Measurements from ENCODE around the gene PKP3. TPM values are rescaled to one million over a fixed set of nuclear protein-coding genes. Genes with fewer than 3 reads are reported as not detected.
A peak's percentile ranks its signal among the peaks of the same experiment; 100 is the strongest.

The PKP3 gene
- total and polyA plus RNA-seq, 9 of the 15 experiments (the other 6 are each of a cell fraction or from before 2014, with no cell fraction given) = 0.11 to 110 (median 30.7) TPM

DNA sequence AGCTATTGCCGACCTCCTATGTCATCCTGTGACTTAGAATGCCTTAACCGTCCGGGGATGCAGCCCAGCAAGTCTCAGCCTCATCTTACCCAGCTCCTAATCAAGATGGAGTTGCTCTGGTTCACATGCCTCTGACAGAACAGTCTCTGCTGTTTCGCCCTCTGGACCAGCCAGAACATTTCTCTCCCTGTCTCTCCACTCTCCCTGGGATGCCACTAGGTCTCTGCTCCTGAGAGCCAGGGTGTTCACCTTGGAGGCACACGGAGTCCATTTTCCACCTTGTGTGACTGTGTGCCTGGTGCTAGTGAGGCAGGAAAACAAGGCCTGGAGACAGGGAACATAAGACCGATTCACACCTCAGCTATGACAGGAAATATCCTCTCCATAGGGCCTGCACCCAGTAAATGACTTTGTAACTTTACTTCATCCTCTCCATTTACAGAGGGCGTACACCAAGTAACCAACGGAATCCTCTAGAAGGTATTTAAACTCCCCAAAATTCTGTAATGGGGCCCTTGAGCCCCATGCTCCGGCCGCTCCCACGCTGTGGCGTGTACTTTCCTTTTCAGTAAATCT is 41.5 kb upstream of the PKP3 start (continued):
- TF ChIP-seq, protein P1, sequence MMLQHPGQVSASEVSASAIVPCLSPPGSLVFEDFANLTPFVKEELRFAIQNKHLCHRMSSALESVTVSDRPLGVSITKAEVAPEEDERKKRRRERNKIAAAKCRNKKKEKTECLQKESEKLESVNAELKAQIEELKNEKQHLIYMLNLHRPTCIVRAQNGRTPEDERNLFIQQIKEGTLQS (IDR thresholded peaks at IDR 0.05) = no peak
- TF ChIP-seq, protein P1 (CRISPR knock-in tag; conservative IDR thresholded peaks at IDR 0.05) = no peak
- TF ChIP-seq ZNF384 (IDR thresholded peaks at IDR 0.05; ENCODE audit: low read depth, low read length) (no peak), ZNF24 (IDR thresholded peaks at IDR 0.05) (no peak), CCNT2 (IDR thresholded peaks at IDR 0.05; ENCODE audit: borderline replicate concordance, extremely low read depth, insufficient read length, low read depth, low read length) (no peak), THRAP3 (IDR thresholded peaks at IDR 0.05; ENCODE audit: borderline replicate concordance) (no peak), PURB (CRISPR knock-in tag; IDR thresholded peaks at IDR 0.05; ENCODE audit: low read depth) (no peak), POLR2H (tag; IDR thresholded peaks at IDR 0.05; ENCODE audit: low read depth) (no peak), SREBF2 (CRISPR knock-in tag; IDR thresholded peaks at IDR 0.05) (no peak), POU5F1 (IDR thresholded peaks at IDR 0.05; ENCODE audit: borderline replicate concordance, low read depth, low read length, partially characterized antibody) (no peak), KDM1A (IDR thresholded peaks at IDR 0.05) (no peak), TCFL5 (CRISPR knock-in tag; conservative IDR thresholded peaks at IDR 0.05) (peak; percentile 92), DMBX1 (CRISPR knock-in tag; IDR thresholded peaks at IDR 0.05; ENCODE audit: borderline replicate concordance) (peak; percentile 99), ZNF507 (tag; conservative IDR thresholded peaks at IDR 0.05) (peak; percentile 58), ZNF766 (CRISPR knock-in tag; conservative IDR thresholded peaks at IDR 0.05) (peak; percentile 94), ZNF436 (CRISPR knock-in tag; IDR thresholded peaks at IDR 0.05) (no peak)
- TF ChIP-seq, protein P2, sequence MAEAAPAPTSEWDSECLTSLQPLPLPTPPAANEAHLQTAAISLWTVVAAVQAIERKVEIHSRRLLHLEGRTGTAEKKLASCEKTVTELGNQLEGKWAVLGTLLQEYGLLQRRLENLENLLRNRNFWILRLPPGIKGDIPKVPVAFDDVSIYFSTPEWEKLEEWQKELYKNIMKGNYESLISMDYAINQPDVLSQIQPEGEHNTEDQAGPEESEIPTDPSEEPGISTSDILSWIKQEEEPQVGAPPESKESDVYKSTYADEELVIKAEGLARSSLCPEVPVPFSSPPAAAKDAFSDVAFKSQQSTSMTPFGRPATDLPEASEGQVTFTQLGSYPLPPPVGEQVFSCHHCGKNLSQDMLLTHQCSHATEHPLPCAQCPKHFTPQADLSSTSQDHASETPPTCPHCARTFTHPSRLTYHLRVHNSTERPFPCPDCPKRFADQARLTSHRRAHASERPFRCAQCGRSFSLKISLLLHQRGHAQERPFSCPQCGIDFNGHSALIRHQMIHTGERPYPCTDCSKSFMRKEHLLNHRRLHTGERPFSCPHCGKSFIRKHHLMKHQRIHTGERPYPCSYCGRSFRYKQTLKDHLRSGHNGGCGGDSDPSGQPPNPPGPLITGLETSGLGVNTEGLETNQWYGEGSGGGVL (CRISPR knock-in tag; IDR thresholded peaks at IDR 0.05) = peak; percentile 90
- TF ChIP-seq, protein P3, sequence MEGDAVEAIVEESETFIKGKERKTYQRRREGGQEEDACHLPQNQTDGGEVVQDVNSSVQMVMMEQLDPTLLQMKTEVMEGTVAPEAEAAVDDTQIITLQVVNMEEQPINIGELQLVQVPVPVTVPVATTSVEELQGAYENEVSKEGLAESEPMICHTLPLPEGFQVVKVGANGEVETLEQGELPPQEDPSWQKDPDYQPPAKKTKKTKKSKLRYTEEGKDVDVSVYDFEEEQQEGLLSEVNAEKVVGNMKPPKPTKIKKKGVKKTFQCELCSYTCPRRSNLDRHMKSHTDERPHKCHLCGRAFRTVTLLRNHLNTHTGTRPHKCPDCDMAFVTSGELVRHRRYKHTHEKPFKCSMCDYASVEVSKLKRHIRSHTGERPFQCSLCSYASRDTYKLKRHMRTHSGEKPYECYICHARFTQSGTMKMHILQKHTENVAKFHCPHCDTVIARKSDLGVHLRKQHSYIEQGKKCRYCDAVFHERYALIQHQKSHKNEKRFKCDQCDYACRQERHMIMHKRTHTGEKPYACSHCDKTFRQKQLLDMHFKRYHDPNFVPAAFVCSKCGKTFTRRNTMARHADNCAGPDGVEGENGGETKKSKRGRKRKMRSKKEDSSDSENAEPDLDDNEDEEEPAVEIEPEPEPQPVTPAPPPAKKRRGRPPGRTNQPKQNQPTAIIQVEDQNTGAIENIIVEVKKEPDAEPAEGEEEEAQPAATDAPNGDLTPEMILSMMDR (IDR thresholded peaks at IDR 0.05 in 2 of 3, conservative IDR thresholded peaks at IDR 0.05 in 1 of 3; ENCODE audit: insufficient read depth in 2 of 3, low read depth in 1 of 3, low read length in 3 of 3) = no peak
- TF ChIP-seq, protein P4, sequence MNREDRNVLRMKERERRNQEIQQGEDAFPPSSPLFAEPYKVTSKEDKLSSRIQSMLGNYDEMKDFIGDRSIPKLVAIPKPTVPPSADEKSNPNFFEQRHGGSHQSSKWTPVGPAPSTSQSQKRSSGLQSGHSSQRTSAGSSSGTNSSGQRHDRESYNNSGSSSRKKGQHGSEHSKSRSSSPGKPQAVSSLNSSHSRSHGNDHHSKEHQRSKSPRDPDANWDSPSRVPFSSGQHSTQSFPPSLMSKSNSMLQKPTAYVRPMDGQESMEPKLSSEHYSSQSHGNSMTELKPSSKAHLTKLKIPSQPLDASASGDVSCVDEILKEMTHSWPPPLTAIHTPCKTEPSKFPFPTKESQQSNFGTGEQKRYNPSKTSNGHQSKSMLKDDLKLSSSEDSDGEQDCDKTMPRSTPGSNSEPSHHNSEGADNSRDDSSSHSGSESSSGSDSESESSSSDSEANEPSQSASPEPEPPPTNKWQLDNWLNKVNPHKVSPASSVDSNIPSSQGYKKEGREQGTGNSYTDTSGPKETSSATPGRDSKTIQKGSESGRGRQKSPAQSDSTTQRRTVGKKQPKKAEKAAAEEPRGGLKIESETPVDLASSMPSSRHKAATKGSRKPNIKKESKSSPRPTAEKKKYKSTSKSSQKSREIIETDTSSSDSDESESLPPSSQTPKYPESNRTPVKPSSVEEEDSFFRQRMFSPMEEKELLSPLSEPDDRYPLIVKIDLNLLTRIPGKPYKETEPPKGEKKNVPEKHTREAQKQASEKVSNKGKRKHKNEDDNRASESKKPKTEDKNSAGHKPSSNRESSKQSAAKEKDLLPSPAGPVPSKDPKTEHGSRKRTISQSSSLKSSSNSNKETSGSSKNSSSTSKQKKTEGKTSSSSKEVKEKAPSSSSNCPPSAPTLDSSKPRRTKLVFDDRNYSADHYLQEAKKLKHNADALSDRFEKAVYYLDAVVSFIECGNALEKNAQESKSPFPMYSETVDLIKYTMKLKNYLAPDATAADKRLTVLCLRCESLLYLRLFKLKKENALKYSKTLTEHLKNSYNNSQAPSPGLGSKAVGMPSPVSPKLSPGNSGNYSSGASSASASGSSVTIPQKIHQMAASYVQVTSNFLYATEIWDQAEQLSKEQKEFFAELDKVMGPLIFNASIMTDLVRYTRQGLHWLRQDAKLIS (CRISPR knock-in tag; IDR thresholded peaks at IDR 0.05) = no peak

Data from K562 (cell line).